GM23338 (cell line): ENCODE results near the gene VSIG10L2.
A peak's percentile ranks its signal among the peaks of the same experiment; 100 is the strongest.

Experiments used
- CREB1 ChIP-seq: fragments of 250-450 bp; sonication (Bioruptor Pico); IDR thresholded peaks from 2 replicates; pipeline ENCODE4 v1.5.0; 2020; ENCODE audit warnings: low read depth, mild to moderate bottlenecking, moderate library complexity
- CTCF ChIP-seq, 2 experiments: fragments of 200-600 bp in 1 of 2; sonication (generic) in 1 of 2; conservative IDR thresholded peaks; 2 replicates each; pipeline versions ENCODE4 v1.5.1 to v1.6.1; 2016 to 2017; ENCODE audit warnings: antibody characterized with exemption in 2 of 2, low read depth in 2 of 2, mild to moderate bottlenecking in 2 of 2, moderate library complexity in 1 of 2
- ETS1 ChIP-seq: IDR thresholded peaks from 2 replicates; pipeline ENCODE4 v1.6.1; 2016; ENCODE audit warnings: antibody characterized with exemption
- EZH2 ChIP-seq: fragments of 200-600 bp; sonication (generic); IDR thresholded peaks from one replicate; pipeline ENCODE4 v1.8.0; 2017; ENCODE audit warnings: antibody characterized with exemption, mild to moderate bottlenecking, low read depth; ENCODE audit not compliant: unreplicated experiment
- EZH2phosphoT487 ChIP-seq: fragments of 200-600 bp; sonication (generic); IDR thresholded peaks from one replicate; pipeline ENCODE4 v1.8.1; 2018; ENCODE audit warnings: antibody characterized with exemption; ENCODE audit not compliant: unreplicated experiment
- POLR2AphosphoS5 ChIP-seq: IDR thresholded peaks from 2 replicates; pipeline ENCODE4 v1.6.1; 2016; ENCODE audit warnings: antibody characterized with exemption, low read depth
- ZNF114 ChIP-seq: fragments of 250-450 bp; sonication (Bioruptor Pico); IDR thresholded peaks from 2 replicates; pipeline ENCODE4 v1.5.0; 2020; ENCODE audit warnings: mild to moderate bottlenecking, moderate library complexity

- no peak for TF ChIP-seq ETS1
- TF ChIP-seq CTCF (conservative IDR thresholded peaks at IDR 0.05; ENCODE audit: low read depth in 2 of 2), result 0 out of 4 replicates have a peak, but pooled peaks of 1 of the 2 experiments have one; percentile 17
- no peak for TF ChIP-seq CREB1
- no peak for TF ChIP-seq EZH2phosphoT487
- no peak for TF ChIP-seq EZH2
- no peak for TF ChIP-seq POLR2AphosphoS5
- no peak for TF ChIP-seq ZNF114 (CRISPR knock-in tag)
Observed at GRCh38 chr11:125935056-125935455, 10.8 kb upstream of the VSIG10L2 start.
